Renal cortical epithelial cell (primary cell): ENCODE data around the gene CASZ1. TPM values are rescaled to one million over a fixed set of nuclear protein-coding genes. Genes with fewer than 3 reads are reported as not detected.

Source experiments
- DNase-seq: peaks from one replicate; pipeline ENCODE4 v3.0.0-alpha.2; 2011; ENCODE audit warnings: low read depth
- total RNA-seq: library from RNA; depleted of rRNA; stranded (reverse); fragments of >200 nt; gene quantifications from 2 replicates; pipeline ENCODE4 v1.2.3, GENCODE V29; 2014

Gene CASZ1
- total RNA-seq, 1 donor from 2014 or later, result 8.9 TPM

- no peak for DNase-seq
Measured at GRCh38 chr1:10651793-10652192, 144.7 kb downstream of the CASZ1 start.

- no peak for DNase-seq
Measured at GRCh38 chr1:10651389-10651766, 145.1 kb downstream of the CASZ1 start.

DNA sequence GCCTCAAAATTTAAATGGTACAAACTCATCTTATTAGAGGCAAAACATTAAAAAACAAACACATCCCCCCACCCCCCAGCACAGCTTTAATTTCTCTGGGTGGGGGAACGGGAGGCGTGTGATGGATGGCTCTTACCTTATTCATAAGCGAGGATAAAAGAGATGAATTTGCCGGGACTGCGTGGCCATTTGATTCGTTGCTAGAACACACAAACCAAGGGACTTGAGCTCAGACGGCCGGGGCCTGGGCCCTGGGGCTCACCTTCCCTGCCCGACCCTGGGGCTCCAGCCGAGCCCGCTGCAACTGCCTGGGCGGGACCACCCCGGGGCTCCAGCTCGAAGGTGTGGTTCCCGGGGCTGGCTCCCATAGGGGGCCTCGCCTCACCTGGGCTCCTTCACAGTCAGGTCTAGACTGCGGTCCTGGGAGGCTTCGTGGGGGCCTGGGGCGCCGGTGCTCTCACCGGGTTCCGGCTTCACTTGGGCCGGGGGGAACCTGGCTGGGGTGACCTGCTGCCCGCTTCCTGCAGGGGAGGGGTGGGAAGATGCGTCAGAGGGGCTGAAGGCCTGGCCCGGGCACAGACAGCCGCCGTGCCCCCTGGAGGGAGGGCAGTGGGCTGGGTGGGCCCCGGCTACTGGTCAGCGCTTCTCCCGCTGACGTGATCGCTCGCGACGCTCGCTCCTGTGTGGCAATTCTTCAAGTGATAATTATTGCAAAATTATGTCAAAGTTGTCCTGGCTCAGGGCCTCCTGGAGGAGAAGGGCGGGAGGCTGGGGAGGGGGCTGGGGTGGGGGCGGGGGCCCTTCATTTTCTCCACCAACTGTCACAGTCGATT, 145.7 kb downstream of the CASZ1 start:
- no peak for DNase-seq

GRCh38 chr1:10649517-10650201, 146.8 kb downstream of the CASZ1 start:
- DNase-seq, result no peak

GRCh38 chr1:10648689-10649516, 147.5 kb downstream of the CASZ1 start:
- no peak for DNase-seq

- no peak for DNase-seq
Measured at GRCh38 chr1:10647414-10648170, 148.9 kb downstream of the CASZ1 start.

DNA sequence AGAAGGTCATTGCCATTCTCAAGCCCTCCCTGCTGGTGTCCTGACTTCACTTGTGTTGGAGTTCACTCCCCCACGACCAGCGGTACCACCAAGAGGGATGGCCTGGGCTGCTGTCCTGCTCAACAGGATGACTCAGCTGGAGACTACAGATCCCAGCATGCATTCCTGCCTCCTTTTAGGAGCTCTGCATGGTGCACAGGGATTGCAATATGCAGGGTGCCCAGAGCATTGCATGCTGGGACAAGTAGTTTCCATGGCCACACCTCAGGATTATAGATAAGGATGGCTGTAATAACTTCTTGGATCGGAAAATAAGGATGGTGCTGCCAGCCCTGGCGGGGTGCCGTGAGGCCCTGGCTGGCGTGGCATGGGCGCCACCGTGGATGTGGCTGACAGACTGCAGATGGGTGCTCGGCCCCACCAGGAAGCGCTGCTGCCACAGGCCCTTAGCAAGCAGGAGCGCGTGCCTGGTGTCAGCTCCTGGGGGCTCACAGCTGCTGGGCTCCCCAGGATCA, 150.0 kb downstream of the CASZ1 start:
- peak; percentile 31 for DNase-seq

- DNase-seq, result no peak
Measured at GRCh38 chr1:10644307-10645128, 151.9 kb downstream of the CASZ1 start.

- no peak for DNase-seq
Measured at GRCh38 chr1:10643607-10644306, 152.7 kb downstream of the CASZ1 start.

- no peak for DNase-seq
Measured at GRCh38 chr1:10642403-10643080, 153.9 kb downstream of the CASZ1 start.

DNA sequence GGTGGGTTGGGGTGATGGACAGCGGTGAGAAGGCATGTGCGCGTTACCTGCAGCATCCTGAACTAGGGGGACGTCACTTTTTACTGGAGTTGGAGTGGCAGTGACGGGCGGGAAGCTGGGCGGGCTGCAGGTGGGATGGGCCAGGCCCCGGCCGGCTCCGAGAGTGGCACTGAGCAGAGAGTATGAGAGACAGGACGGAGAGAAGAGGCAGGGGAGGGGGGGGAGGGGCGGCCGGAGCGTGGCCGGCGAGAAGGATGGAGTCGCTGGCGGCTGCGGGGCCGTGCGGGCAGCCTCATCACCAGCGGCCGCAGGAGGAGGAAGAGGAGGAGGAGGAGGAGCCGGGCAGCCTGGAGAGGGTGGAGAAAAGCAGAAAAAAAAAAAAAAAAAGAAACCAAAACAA, 154.5 kb downstream of the CASZ1 start:
- DNase-seq, result no peak

GRCh38 chr1:10640843-10641553, 155.4 kb downstream of the CASZ1 start:
- DNase-seq, result no peak

GRCh38 chr1:10639775-10640578, 156.5 kb downstream of the CASZ1 start:
- DNase-seq, result no peak

DNA sequence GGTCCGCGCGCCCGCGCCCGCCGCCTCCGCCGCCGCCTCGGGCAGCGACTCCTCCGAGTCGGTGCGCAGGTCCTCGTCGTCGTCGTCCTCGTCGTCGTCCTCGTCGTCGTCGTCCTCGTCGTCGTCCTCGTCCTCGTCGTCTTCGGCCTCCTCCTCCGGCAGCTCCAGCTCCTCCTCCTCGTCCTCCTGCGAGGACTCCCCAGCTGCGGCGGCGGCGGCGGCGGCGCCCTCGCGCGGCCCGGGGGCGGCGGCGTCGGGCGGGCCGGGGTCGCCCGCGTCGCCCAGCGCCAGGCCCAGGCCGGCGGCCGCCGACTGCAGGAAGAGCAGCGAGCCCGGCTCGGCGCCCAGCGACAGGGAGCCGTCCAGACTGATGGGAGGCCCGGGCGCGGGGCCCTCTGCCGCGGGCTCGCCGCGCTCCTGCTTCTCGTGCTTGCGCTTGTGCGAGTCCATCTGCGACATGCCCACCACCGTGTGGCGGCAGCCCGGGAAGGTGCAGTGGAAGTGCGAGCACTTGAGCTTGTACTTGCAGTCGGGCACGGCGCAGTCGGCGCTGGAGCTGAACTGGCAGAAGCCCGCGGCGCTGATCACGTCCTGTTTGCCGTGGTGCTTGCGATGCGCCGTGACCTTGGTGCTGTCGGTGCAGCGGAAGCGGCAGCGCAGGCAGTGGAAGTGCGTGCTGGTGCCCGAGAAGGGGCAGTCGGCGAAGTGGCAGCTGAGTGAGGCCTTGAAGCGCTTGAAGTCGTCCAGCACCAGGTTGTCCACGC, 157.3 kb downstream of the CASZ1 start:
- no peak for DNase-seq

- DNase-seq, result no peak
Measured at GRCh38 chr1:10638559-10639005, 157.9 kb downstream of the CASZ1 start.

- no peak for DNase-seq
Measured at GRCh38 chr1:10637834-10638558, 158.4 kb downstream of the CASZ1 start.
